SK-N-MC (cell line): Measurements from ENCODE around the gene WDR20.

Experiments
- DNase-seq: peaks from one replicate; pipeline ENCODE4 v3.0.0-alpha.2; 2011; ENCODE audit warnings: low read depth, low spot score
- H3K27ac ChIP-seq: fragments of 200-600 bp; sonication (generic); 2 replicates; pipeline ENCODE4 v1.5.1; 2016; ENCODE audit warnings: mixed run types
- H3K36me3 ChIP-seq: fragments of 200-600 bp; sonication (generic); 2 replicates; pipeline ENCODE4 v1.6.1; 2017; ENCODE audit warnings: antibody characterized with exemption, low read length, mixed read lengths; ENCODE audit not compliant: insufficient read depth
- H3K4me3 ChIP-seq: fragments of 200-600 bp; sonication (generic); 2 replicates; pipeline ENCODE4 v1.5.1; 2016
- H3K9ac ChIP-seq: fragments of 200-600 bp; sonication (generic); 2 replicates; pipeline ENCODE4 v1.8.0; 2017; ENCODE audit warnings: mixed run types, mixed read lengths; ENCODE audit not compliant: insufficient read length
- H3K9me3 ChIP-seq: fragments of 200-600 bp; sonication (generic); 2 replicates; pipeline ENCODE4 v1.6.1; 2017; ENCODE audit warnings: low read depth, mild to moderate bottlenecking, antibody characterized with exemption, low read length, moderate library complexity, mixed read lengths
- EZH2 ChIP-seq: fragments of 200-600 bp; sonication (generic); IDR thresholded peaks from one replicate; pipeline ENCODE4 v1.6.1; 2017; ENCODE audit warnings: antibody characterized with exemption
- FOXP2 ChIP-seq: optimal IDR thresholded peaks from 2 replicates; pipeline ENCODE3; 2011; ENCODE audit warnings: mild to moderate bottlenecking, moderate library complexity; ENCODE audit not compliant: insufficient read depth; ENCODE audit errors: extremely low read length, control extremely low read depth
- POLR2AphosphoS5 ChIP-seq: IDR thresholded peaks from 2 replicates; pipeline ENCODE4 v1.6.1; 2012; ENCODE audit warnings: mild to moderate bottlenecking, low read depth, low read length, borderline replicate concordance

Gene WDR20

DNA sequence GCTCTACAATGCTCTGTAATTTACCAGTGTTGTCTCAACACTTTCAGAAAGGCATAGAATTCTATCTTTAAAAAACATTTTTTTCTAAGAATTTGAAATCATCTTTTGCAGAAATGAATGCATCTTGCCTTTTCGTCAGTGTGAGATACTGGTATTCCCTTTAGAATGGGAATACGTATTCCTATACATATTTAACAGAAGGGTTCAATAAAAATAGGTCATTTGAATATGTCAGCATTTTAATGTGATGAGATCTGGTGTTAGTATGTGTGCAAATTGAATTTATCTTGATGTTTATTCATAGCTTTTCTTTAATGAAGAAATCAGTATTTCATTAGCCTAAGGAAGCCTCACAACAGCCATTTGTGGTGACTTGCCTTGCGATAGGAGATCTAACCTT lies 44.2 kb downstream of the WDR20 start:
- Histone ChIP-seq H3K4me3 (no peak overlapping the region), H3K9me3 (no peaks in the 10 kb centered on the region), H3K9ac (no peak overlapping the region), H3K27ac (peak overlapping the region; percentile 26; the same call in 1 of the 2 replicates), H3K36me3 (no peaks in the 10 kb centered on the region)
- no peak for DNase-seq
- no peak for TF ChIP-seq FOXP2
- TF ChIP-seq POLR2AphosphoS5 = no peak
- no peak for TF ChIP-seq EZH2

- Histone ChIP-seq H3K27ac (peak overlapping the region; percentile 30; the same call in 1 of the 2 replicates), H3K9me3 (no peaks in the 10 kb centered on the region), H3K4me3 (no peak overlapping the region), H3K9ac (no peak overlapping the region), H3K36me3 (no peaks in the 10 kb centered on the region)
- DNase-seq = no peak
- TF ChIP-seq FOXP2 = no peak
- no peak for TF ChIP-seq POLR2AphosphoS5
- TF ChIP-seq EZH2 = no peak
Measured at GRCh38 chr14:102184316-102185035, 44.8 kb downstream of the WDR20 start.

GRCh38 chr14:102185360-102185759 lies 45.7 kb downstream of the WDR20 start:
- TF ChIP-seq EZH2 (no peak), POLR2AphosphoS5 (no peak), FOXP2 (no peak)
- Histone ChIP-seq H3K36me3 (no peaks in the 10 kb centered on the region), H3K4me3 (no peak overlapping the region), H3K27ac (no peak overlapping the region), H3K9ac (no peak overlapping the region), H3K9me3 (no peaks in the 10 kb centered on the region)
- no peak for DNase-seq

- DNase-seq = no peak
- Histone ChIP-seq H3K36me3 (no peaks in the 10 kb centered on the region), H3K9ac (peak overlapping the region; percentile 33), H3K9me3 (no peaks in the 10 kb centered on the region), H3K27ac (peak overlapping the region; percentile 58; the same call in 1 of the 2 replicates), H3K4me3 (no peak overlapping the region)
- TF ChIP-seq EZH2 = no peak
- no peak for TF ChIP-seq POLR2AphosphoS5
- no peak for TF ChIP-seq FOXP2
Measured at GRCh38 chr14:102187044-102187443, 47.3 kb downstream of the WDR20 start.

- H3K27ac ChIP-seq = peak overlapping the region; percentile 58; the same call in 1 of the 2 replicates
- no peaks in the 10 kb centered on the region for H3K9me3 ChIP-seq
- DNase-seq = no peak
Measured at GRCh38 chr14:102187568-102188001, 47.9 kb downstream of the WDR20 start.

DNA sequence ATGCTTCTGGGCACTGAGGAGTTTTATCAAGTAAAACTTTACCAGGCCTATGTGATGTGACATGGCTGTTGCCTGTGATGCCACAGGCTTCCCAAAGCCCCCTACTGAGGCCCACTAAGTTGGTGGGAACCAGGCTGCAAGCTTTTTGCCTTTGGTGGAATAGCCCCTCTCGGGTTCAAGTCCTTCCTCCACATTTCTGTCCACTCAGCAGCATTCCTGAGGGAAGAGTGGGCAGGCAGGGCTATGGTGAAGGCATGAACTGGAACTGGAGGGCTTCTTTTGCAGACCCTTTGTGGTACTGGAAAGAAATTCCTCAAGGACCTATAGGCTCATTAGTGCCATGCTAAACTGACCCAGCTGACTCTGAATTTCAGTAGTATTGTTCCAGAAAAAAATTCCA lies 48.5 kb downstream of the WDR20 start:
- no peaks in the 10 kb centered on the region for H3K36me3 ChIP-seq
- DNase-seq = no peak
- H3K4me3 ChIP-seq = no peak overlapping the region
- TF ChIP-seq FOXP2 (no peak), POLR2AphosphoS5 (no peak), EZH2 (no peak)
- H3K9ac ChIP-seq = no peak overlapping the region
- no peak overlapping the region for H3K27ac ChIP-seq
- H3K9me3 ChIP-seq = no peaks in the 10 kb centered on the region

More at GRCh38 chr14:102187568-102188001, 47.9 kb downstream of the WDR20 start:
- Histone ChIP-seq H3K9ac (no peak overlapping the region), H3K4me3 (no peak overlapping the region), H3K36me3 (no peaks in the 10 kb centered on the region)
- TF ChIP-seq POLR2AphosphoS5 = no peak
- no peak for TF ChIP-seq EZH2
- TF ChIP-seq FOXP2 = no peak

DNA sequence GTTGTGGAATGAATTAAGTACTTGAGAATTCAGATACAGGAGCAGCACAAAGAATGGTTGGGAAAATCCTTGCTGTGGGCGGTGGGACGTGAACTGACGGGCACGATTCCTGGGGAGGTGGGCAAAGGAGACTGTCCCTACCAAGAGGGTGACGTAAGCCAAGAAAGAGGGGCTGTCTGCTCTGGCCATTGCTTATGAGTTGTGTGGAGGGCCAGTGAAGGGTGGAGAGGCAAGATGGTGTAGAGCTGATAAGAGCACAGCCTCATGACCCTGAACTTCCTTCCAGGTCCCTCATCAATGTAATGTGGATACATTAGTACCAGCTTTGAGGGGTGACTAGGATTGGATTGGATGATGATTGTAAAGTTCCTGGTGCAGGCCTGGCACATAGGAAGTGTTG lies 50.2 kb downstream of the WDR20 start:
- Histone ChIP-seq H3K9me3 (no peaks in the 10 kb centered on the region), H3K36me3 (peaks cover 1% of the 10 kb centered on the region; the same call in 1 of the 2 replicates), H3K4me3 (no peak overlapping the region), H3K27ac (no peak overlapping the region), H3K9ac (no peak overlapping the region)
- no peak for DNase-seq
- TF ChIP-seq FOXP2 (no peak), EZH2 (no peak), POLR2AphosphoS5 (no peak)

- no peaks in the 10 kb centered on the region for H3K9me3 ChIP-seq
- no peak for DNase-seq
- no peak overlapping the region for H3K4me3 ChIP-seq
- no peak overlapping the region for H3K27ac ChIP-seq
- H3K36me3 ChIP-seq = peaks cover 8% of the 10 kb centered on the region; the same call in 1 of the 2 replicates
- TF ChIP-seq POLR2AphosphoS5 (no peak), FOXP2 (no peak), EZH2 (no peak)
- no peak overlapping the region for H3K9ac ChIP-seq
Measured at GRCh38 chr14:102192840-102193502, 53.3 kb downstream of the WDR20 start.

GRCh38 chr14:102194856-102195255 lies 55.2 kb downstream of the WDR20 start:
- DNase-seq = no peak
- no peaks in the 10 kb centered on the region for H3K9me3 ChIP-seq
- no peak for TF ChIP-seq POLR2AphosphoS5
- no peak for TF ChIP-seq FOXP2
- H3K36me3 ChIP-seq = peaks cover 8% of the 10 kb centered on the region
- no peak overlapping the region for H3K9ac ChIP-seq
- H3K27ac ChIP-seq = no peak overlapping the region
- H3K4me3 ChIP-seq = no peak overlapping the region
